Fibroblast of lung (primary cell): ENCODE results near the gene UBE3C.

ENCODE experiments used
- EZH2 ChIP-seq: IDR thresholded peaks from 2 replicates; pipeline ENCODE4 v1.5.1; 2012; ENCODE audit warnings: low read length, control low read depth, mild to moderate bottlenecking; ENCODE audit errors: missing control alignments
- TF ChIP-seq, protein P1 (sequence below), 2 donors: IDR thresholded peaks in 1 of 2; conservative IDR thresholded peaks in 1 of 2; 1 replicate in 1 of 2; 2 replicates in 1 of 2; pipeline ENCODE4 v1.5.1; 2011 to 2012; ENCODE audit warnings: low read length in 2 of 2, control low read depth in 1 of 2, inconsistent platforms in 1 of 2, low read depth in 1 of 2, mild to moderate bottlenecking in 1 of 2

DNA sequence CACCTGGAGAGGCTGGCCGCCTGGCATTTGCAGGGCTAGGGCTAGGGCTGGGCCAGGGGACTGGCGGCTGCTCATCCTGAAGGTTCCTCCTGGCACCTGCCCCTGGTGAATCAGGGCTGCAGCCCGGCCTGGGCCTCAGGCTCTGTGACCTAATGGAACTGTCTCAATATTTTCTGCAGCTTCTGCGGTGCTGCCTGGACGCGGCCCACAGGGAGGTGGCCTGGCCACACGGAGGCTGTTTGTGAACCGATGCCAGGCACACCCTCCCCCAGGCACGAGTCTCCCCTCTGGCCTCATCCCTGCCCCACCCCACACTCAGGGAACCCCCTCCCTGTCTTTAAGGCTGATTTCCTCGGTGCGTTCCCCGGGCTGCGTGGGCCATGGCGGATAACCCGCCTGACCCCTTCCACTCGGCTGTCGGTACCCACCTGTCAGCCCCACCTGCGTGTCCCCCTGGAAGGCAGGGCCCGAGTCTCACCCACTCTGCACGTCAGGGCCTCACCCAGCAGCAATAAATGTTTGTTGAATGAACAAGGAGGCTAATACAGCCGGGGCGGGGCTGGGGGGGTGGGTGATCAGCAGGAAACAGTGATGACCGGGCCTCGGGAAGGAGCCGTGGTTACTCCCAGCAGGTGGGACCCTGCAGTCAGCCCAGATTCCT is 143.5 kb downstream of the UBE3C start:
- TF ChIP-seq, protein P1, sequence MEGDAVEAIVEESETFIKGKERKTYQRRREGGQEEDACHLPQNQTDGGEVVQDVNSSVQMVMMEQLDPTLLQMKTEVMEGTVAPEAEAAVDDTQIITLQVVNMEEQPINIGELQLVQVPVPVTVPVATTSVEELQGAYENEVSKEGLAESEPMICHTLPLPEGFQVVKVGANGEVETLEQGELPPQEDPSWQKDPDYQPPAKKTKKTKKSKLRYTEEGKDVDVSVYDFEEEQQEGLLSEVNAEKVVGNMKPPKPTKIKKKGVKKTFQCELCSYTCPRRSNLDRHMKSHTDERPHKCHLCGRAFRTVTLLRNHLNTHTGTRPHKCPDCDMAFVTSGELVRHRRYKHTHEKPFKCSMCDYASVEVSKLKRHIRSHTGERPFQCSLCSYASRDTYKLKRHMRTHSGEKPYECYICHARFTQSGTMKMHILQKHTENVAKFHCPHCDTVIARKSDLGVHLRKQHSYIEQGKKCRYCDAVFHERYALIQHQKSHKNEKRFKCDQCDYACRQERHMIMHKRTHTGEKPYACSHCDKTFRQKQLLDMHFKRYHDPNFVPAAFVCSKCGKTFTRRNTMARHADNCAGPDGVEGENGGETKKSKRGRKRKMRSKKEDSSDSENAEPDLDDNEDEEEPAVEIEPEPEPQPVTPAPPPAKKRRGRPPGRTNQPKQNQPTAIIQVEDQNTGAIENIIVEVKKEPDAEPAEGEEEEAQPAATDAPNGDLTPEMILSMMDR (conservative IDR thresholded peaks at IDR 0.05 in 1 of 2, IDR thresholded peaks at IDR 0.05 in 1 of 2; ENCODE audit: low read depth in 1 of 2, low read length in 2 of 2): no peak
- TF ChIP-seq EZH2: no peak
